GM18858 (cell line): ENCODE results near the gene SINHCAF.
A peak's percentile ranks its signal among the peaks of the same experiment; 100 is the strongest.
"Not testable (repeated sequence)": the region's sequence is repeated elsewhere in the genome, so short reads cannot be mapped to it uniquely, and the experiment has no call there.

ENCODE experiments used
- ATAC-seq: cut with Tn5 transposase; IDR thresholded peaks from one replicate; pipeline ENCODE4 v1.9.1; 2021; ENCODE audit not compliant: unreplicated experiment

SINHCAF gene

GRCh38 chr12:31310488-31310887, 15.5 kb downstream of the SINHCAF start:
- ATAC-seq, result no peak

GRCh38 chr12:31309279-31309678, 16.7 kb downstream of the SINHCAF start:
- ATAC-seq, result no peak

DNA sequence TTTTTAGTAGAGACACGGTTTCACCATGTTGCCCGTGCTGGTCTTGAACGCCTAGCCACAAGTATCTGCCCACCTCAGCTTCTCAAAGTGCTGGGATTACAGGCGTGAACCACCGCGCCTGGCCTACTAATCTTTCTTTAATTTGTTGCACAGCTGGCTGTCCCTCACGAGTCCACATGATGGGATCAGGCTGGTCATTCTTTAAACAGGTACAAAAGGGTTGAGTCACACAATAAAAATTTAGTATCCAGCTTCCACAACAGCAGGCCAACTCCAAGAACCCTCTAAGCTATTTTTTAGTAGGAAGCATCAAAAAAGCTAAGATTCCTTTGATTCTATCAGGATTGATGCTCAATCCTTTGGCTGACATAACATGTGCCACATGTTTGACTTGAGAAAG, 17.8 kb downstream of the SINHCAF start:
- ATAC-seq, result no peak

GRCh38 chr12:31306866-31307265, 19.1 kb downstream of the SINHCAF start:
- ATAC-seq, result no peak

- ATAC-seq, result no peak
Measured at GRCh38 chr12:31303466-31303865, 22.5 kb downstream of the SINHCAF start.

DNA sequence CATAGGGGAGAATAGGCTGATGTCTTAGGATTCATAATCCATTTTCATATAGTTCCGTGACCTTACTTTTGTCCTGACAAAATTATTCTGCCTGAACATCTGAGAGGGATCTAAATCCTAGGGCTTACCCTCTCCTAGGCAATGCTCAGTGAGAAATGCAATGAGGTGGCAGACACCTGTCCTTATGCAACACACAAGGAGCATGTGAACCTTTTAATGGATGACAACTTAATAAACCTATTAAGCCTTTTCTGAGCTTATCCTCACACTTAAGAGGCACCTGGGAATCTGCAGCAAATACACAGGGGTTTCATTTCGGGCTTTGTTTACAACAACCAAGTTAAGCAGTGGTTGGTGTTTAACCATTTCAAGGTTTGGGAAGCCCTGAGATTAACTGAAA, 24.6 kb downstream of the SINHCAF start:
- ATAC-seq, result no peak

DNA sequence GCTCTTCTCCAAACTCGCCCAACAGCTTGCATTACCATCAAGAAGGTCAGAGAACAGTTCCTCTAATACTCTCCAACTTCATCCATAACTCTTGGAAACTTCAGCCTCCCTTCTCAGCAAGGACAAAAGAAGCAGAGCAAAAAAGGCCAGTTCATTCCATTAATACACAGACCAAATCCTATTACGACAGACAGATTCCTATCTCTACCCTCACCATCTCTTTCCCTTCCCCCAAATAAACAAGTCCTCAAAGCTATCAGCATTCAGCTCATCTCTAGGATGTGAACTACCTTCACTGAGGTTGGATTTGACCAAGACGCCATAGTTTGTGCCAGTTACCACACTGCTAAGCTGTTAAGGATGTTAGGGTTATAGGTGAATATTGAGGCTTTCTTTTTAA, 25.2 kb downstream of the SINHCAF start:
- ATAC-seq, result no peak

DNA sequence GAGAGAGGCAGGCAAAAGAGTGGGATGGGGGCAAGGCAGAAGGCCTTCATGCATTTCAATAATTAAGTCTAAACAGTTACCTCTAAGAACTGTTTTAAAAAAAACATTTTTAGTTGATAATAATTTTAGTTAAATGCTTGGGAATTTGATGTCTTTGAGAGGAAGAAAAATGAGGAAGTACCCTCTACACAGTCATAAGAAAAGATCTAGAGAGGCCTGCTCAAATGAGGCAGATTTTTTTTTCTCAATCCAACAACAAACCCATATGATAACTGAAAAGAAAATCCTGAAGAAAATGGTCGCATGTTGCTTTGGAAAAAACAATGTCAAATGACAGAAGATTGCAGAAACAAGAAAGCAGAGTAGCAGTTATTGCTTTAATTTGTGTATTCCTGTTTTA, 25.6 kb downstream of the SINHCAF start:
- no peak for ATAC-seq

DNA sequence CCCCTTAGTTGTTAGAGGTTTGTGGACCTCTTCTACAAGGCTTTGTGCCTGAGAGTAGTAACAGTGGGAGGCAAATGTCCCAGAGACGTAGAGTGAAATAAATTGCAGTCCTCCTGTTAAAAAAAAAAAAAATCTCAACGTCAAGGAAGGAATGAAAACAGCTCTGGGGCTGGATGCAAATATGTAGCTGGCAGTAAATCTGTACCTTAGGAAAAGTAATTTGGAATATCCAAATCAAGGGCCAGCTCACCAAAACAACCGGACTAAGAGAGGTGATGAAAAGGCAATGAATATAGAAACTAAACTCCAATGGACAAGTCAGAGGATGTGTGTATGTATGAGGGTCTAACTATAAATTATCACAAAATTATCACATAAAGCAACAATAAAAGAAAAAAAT, 27.0 kb downstream of the SINHCAF start:
- peak; percentile 8 for ATAC-seq

DNA sequence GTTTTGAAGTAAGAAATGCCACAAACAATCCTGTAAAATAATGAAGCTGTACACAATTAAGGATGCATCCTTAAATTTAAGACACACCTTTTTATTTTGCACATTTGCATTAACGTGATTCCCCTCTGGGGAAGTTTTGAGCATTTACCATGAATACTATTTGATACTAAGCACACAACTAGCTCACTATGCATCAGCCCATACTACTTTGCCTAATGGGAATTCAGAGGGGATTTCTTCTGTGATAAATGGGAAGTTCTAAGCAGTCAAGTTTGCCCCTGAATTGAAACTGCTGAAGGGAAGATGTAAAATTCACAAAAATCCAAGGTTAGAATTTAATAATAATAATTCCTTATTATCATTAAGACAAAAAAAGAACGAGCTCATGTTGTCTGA, 27.4 kb downstream of the SINHCAF start:
- peak; percentile 31 for ATAC-seq

DNA sequence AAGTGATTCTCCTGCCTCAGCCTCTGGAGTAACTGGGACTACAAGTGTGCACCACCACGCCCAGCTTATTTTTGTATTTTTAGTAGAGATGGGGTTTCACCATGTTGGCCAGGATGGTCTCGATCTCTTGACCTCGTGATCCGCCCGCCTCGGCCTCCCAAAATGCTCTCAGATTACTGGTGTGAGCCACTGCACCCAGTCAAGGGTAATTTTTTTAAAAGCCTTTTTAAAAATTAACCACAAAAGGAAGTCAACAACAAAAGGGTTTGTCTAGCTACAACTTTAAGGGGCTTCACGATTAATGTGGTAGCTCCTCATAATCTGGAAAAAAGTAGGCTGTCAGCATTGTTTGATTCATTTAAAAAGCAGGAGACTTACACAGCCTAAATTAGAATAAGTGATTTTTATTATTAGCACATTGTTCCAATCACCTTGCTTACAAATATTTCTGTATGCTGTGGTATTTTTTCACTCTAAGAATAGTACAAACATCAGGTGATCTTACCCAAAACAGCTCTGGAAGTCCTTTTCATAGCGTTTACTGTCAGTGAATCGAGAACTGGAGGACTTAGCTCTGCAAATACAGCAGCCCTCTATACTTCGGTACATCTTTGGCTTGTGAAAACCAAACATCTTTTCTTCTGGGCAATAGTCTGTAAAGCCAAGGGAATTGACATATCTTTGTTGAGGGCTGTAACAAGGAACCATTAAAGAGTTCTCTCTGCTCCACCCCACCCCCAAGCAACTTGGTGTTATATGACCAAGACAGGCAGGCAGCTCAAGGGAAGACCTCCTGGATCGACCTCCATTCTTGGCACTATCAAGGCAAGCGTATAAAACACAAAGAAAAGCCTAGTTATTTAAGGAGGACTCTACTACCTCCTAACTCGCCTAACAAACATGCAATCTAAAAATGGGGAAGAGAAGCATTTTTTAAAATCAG, 28.1 kb downstream of the SINHCAF start:
- ATAC-seq, result peak; percentile 34

GRCh38 chr12:31289441-31289840, 36.5 kb downstream of the SINHCAF start:
- no peak for ATAC-seq

GRCh38 chr12:31288381-31288780, 37.6 kb downstream of the SINHCAF start:
- ATAC-seq, result no peak

GRCh38 chr12:31280183-31280582, 45.8 kb downstream of the SINHCAF start:
- no peak for ATAC-seq

- ATAC-seq, result no peak
Measured at GRCh38 chr12:31279390-31279924, 46.5 kb downstream of the SINHCAF start.

- no peak for ATAC-seq
Measured at GRCh38 chr12:31278832-31279231, 47.1 kb downstream of the SINHCAF start.

GRCh38 chr12:31278424-31278823, 47.5 kb downstream of the SINHCAF start:
- no peak for ATAC-seq

- no peak for ATAC-seq
Measured at GRCh38 chr12:31277081-31277480, 48.9 kb downstream of the SINHCAF start.

DNA sequence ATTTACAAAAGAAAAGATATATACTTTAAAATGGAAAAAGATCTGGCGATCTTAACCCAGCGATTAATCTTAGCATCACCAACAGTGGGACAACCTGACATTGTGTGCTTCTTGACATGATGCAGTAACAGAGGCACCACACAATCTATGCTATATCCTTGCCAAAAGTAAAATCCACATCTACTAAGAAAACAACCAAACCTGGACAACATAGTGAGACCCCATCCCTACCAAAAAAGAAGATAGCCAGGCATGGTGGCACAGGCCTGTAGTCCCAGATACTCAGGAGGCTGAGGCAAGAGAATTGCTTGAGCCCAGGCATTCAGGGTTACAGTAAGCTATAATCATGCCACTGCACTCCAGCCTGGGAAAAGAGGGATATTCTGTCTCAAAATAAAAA, 50.5 kb downstream of the SINHCAF start:
- no peak for ATAC-seq

DNA sequence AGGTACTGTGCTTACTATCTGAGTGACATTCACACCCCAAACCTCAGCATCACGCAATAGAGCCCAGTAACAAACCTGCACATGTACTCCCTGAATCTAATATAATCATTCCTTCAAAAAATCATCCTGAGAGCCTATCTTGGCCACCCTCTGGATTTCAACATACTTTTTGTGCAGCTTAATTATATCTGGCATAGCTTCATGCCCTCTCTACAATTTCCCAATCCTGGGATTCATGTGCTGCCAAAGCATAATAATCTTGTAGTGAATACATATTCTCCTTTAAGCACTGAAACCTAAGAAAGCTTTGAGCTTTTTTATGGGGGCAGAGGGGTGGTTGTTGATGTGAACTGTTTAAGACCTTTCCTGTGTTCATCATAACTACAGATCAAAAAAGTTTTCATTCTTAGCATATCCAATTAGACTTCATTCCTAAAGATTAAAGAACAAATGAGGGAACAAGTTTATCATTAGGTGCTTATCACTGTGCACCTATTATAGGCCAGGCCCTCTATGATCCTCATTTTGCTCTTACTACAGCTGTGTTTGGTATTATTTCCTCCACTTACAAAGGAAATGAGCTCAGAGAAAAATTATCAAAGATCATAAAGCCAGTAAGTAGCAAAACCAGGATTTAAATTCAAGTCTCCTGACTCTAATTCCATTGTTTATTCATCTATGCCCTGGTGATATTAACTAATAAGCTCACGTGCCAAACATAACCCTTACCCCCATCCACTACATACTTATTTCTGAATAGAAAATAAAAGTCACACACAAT, 51.2 kb downstream of the SINHCAF start:
- ATAC-seq, result no peak

DNA sequence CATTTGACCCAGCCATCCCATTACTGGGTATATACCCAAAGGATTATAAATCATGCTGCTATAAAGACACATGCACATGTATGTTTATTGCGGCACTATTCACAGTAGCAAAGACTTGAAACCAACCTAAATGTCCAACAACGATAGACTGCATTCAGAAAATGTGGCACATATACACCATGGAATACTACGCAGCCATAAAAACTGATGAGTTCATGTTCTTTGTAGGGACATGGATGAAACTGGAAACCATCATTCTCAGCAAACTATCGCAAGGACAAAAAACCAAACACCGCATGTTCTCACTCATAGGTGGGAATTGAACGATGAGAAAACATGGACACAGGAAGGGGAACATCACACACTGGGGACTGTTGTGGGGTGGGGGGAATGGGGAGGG, 52.2 kb downstream of the SINHCAF start:
- not testable (repeated sequence) for ATAC-seq
